HG03378 (cell line): ENCODE data around the gene TRIM24.
"Not testable (repeated sequence)": the region's sequence is repeated elsewhere in the genome, so short reads cannot be mapped to it uniquely, and the experiment has no call there.

Source experiments
- ATAC-seq: cut with Tn5 transposase; IDR thresholded peaks from one replicate; pipeline ENCODE4 v1.9.1; 2021; ENCODE audit warnings: mild to moderate bottlenecking, moderate library complexity; ENCODE audit not compliant: unreplicated experiment

The TRIM24 gene

DNA sequence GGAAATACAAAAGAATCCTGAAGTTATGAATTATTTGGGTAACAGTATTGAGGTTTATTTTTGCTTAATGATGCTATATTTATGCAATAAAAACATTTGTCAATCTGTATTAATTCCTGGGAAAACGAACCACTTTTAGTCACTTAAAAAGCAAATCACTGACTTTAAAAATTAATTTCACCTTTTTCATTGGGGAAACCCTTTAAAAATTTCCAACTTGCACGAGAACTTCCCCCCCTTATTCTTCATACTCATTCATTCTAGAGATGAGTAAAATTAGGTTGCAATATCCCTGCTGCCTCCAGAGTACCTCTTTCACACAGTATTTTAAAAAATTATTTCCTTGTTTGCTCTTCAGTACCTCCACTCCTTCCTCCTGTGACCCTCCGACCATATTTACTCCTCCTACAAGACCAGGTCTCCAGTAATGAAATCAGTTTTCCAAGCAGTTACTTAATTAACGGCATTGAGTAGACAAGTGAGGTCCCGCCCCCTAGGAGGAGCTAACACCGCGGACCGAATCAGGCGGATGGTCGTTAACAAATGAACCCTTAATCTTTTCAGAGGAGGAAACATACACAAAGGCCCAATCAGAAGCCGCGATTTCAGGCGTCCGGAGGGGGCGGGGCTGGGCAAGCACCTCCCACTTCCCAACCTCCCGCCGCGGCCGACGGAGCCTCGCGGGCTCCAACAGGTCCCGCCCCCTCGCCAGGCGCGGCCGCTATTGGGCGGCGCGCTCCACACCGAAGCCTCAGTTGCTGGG is 465 bp upstream of the TRIM24 start:
- ATAC-seq = peak; percentile 93

DNA sequence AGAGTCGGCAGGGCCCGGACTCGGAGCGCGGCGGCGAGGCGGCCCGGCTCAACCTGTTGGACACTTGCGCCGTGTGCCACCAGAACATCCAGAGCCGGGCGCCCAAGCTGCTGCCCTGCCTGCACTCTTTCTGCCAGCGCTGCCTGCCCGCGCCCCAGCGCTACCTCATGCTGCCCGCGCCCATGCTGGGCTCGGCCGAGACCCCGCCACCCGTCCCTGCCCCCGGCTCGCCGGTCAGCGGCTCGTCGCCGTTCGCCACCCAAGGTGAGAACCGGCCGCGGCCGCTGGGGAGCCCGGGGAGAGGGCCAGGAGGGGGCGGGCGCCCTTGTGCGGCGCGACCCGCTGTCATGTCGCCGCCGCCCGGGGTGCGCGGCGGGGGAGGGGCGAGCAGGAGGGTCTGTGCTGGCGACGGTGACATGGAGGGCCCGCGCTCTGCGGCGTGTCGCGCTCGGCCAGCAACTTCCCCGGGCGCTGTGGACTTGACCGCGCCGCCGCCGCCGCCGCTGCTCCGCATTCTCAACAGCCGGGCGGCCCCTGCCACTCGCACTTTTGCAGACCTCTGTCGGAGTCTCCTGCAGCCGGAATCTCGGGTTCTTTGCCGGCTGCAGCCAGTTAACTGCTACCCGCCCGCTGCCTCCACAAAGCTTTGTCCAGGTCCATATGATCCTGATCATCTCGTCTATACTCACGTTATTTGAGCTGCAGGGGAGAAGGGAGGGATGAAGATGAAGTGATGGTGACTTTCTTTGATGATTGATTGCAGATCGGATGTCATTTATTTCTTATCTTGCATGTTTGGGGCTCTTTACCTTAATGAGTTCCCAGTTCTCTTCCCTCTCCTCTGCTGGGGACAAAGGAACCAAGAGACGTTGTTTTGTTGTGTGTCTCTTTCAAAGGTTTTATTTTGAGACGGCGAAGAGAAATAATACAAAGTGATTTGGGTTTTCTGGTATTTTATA is 869 bp downstream of the TRIM24 start:
- peak; percentile 19 for ATAC-seq

DNA sequence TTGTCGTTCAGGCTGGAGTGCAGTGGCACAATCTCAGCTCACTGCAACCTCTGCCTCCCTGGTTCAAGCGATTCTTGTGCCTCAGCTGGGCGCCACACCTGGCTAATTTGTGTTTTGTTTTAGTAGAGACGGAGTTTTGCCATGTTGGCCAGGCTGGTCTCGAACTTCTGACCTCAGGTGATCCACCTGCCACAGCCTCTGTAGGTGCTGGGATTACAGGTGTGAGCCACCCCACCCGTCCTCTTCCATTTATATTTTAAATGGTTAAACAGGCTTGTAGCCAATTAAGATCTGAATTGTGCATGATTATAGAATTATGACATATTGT is 3.2 kb downstream of the TRIM24 start:
- not testable (repeated sequence) for ATAC-seq

DNA sequence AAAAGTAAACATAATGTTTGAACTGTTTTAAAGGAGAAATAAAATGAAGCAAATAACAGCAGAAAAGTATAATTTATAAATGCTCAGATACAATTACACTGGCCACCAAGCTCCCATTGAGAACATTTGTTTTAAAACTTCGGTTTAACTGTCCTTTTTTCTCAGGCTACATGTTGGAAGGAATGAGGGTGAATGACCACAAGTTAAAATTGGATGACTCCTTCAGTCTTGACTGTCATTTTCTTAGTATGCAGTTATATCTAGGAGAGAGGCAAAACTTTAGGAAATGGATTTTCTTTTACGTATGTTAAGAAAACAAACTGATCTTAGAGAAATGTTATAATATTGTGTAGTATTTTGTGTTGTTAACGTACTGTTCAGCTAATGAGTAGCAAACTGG is 5.0 kb downstream of the TRIM24 start:
- no peak for ATAC-seq

DNA sequence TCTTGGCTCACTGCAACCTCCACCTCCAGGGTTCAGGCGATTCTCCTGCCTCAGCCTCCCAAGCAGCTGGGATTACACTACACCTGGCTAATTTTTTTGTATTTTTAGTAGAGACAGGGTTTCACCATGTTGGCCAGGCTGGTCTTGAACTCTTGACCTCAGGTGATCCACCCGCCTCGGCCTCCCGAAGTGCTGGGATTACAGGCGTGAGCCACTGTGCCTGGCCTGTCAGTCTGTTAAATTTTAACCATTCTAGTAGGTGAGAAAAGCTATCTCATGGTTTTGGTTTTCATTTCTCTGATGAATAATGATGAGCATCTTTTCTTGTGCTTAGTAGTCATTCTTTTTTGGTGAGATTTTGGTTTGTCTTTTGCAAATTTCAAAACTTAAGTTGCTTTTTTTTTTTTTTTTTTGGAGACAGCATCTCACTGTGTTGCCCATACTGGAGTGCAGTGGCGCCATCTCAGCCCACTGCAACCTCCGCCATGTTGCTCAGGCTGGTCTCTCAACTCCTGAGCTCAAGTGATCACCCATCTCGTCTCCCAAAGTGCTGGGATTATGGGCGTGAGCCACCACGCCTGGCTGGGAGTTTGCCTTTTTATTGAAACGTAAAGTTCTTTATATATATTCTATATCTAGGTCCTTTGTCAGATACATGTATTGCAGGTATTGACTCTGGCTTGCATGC is 6.2 kb downstream of the TRIM24 start:
- peak; percentile 67 for ATAC-seq

DNA sequence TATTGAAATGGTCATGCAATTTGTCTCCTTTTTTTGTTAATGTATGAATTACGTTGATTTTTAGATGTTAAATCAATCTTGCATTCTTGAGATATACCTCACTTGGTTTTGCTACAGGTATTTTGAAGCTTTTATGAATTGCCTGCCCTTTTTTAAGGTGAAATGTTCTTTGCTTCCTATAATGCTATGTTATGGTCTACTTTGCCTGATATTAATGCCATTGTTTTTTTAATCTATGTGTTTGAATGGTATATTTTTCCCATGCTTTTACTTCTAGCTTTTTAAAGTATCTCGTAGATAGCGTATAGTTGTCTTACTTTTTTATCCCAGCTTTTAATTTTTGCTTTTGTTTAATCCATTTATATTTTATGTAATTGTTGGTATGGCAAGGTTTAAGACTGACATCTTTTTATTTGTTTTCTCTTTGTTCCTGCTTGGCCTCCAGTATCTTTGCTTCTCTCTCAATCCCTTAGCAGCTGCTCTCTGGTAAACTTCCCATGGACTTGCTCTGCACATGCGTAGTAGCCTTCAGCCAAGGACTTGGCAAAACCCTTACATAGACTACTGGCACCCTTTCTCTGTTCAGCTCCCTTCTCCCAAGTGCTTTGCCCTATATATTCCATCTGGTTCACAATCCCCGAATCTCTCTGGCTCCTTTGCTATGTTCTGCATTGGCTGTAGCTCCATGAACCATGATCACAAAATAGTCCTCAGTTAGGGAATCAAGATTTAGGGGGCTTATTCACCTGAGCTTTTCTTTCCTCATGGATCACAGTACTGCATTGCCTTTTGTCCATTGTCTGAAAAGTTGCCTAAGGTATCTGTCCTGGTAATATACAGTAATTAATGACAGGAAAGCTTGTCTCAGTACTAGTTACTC is 8.4 kb downstream of the TRIM24 start:
- no peak for ATAC-seq

DNA sequence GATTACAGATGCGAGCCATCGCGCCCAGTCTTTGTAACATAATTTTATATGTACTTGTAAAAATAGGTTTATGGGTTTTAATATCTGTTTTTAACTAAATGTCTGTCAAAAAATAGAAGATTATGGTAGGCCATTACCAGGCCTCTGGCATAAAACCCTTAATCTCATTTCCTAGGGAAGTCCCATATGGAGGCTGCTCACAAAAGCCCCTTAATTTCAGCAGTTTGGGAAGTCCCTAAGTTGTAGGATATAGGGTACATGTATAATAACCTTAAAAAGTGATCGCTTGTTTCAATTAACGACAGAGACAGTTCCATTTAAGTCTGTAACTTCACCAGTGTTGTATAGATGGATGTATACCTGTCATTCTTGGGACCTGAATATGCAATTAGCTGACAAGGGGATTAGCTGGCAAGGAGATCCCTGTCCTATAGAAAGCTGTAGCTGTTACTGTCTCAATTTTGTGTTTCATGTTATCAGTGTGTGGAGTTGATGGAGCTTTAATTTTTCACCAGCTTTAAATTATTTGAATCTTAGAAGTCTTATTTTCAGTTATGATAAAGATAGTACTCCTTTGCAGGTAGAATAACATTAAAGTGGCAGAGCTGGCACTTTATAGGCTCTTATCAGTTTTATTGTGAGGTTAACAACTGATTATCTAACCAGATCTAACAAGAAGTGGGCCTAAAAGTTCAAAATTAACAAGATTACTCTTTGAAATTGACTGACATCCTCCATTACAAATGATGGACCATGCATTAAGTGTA is 10.5 kb downstream of the TRIM24 start:
- ATAC-seq = no peak

DNA sequence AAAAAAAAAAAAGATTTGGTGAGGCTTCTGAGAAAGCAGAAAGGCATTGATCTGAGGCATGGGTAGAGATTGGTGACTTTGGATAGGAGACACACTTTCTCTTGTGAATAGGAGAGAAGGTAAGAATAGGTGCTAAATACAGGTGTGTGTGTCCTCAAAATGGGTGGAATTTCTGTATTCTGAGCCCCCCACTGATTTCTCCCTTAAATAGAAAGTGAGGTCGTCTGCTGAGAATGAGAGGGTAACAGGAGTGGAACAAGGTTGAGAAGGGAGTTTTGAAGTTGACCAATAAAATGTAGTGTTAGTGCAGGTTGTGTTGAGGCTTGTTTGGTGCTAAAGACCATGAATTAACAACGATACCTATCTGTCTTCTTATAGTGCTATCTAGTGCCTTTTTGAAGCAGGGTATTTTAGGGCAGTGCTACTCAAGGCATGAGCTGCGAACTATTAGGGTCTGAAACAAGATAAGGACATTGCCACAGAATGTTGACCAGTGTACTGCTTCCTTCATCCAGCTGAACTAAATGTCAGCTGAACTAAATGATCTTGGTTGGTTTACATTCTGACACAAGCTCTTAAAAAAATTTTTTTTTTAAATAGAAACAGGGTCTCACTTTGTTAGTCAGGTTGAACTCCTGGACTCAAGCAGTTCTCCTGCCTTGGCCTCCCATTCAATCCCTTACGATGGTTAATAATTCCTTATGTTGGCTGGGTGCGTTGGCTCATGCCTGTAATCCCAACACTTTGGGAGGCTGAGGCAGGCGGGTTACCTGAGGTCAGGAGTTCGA is 12.4 kb downstream of the TRIM24 start:
- ATAC-seq = no peak

DNA sequence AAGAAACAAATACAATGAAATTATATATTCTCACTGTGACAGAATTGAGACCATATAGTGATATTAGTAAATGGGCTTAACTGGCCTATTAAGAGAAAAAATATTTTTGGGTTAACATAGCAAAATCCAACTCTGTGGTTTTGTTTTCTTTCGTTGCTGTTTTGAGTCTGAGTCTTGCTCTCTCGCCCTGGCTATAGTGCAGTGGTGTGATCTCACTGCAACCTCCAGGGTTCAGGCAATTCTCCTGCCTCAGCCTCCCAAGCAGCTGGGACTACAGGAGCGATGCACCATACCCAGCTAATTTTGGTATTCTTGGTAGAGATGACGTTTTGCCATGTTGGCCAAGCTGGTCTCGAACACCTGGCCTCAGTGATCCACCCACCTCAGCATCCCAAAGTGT is 15.3 kb downstream of the TRIM24 start:
- ATAC-seq = no peak

DNA sequence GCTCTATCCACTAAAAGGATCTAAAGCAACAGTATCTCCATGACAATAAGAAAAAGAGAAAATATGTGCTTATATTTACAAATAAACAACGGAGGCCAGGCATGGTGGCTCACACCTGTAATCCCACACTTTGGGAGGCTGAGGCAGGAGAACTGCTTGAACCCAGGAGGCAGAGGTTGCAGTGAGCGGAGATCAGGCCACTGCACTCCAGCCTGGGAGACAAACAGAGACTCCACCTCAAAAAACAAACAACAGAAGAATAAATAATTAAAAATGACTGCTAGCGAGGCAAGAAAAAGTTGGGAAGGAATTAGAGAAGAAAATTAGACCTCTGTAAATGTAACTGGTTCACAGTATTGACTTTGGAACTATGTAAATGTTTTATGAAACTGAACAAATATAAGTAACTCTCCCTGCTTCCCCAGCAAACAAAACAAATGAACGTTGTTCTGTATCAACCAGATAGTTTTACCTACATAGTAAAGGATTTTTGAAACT is 17.1 kb downstream of the TRIM24 start:
- ATAC-seq = no peak

DNA sequence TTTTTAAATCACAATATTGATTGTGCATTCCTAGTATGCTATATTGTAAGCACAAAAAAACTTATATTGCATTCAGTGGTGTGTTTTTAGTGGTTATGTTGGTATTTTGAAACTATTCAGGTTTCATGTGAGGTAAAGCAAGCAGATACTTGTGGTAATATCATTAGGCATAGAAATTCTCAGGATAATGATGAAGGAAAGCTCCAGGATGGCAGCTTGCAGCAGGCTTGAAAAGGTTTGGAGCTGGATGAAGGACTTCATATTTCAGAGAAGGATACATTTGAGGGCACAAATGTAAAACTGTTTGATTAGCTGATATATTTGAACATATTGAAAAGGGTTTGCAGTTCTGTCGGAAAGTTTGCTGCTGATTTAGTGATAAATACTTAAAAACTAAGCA is 17.5 kb downstream of the TRIM24 start:
- ATAC-seq = no peak

DNA sequence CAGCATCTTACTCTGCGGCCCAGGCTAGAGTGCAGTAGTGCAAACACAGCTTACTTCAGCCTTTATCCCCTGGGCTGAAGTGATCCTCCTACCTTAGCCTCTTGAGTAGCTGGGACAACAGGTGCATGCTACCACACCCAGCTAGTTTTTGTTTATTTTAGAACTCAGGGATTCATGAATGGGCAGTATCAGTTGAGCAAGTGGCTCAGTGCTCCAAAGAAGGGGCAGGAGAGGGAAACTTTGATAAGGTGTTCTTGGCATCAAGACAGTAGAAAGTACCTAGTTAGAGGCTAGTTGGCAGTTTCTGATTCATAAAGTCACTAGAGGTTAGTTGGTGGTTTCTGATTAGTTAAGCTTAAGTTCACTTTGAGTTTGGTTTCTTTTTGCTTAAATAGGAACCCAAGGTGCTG is 18.4 kb downstream of the TRIM24 start:
- peak; percentile 86 for ATAC-seq

DNA sequence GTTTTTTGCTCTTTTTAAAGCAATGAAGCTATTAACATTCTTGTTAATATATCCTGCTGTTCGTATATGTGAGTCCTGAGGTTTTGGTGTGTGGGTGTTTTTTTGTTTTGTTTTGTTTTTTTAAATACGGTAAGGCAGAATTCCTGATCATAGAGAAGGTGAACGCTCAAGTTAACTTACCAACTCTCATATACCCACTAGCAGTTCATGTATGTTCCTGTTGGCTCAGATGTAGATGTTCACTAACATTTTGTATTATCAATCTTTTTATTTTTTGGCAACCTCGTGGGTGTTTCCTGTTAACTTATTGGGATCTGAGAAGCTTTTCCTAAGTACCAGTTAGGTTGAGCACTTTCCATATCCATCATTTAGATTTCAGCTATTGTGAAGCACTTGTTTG is 20.5 kb downstream of the TRIM24 start:
- no peak for ATAC-seq

DNA sequence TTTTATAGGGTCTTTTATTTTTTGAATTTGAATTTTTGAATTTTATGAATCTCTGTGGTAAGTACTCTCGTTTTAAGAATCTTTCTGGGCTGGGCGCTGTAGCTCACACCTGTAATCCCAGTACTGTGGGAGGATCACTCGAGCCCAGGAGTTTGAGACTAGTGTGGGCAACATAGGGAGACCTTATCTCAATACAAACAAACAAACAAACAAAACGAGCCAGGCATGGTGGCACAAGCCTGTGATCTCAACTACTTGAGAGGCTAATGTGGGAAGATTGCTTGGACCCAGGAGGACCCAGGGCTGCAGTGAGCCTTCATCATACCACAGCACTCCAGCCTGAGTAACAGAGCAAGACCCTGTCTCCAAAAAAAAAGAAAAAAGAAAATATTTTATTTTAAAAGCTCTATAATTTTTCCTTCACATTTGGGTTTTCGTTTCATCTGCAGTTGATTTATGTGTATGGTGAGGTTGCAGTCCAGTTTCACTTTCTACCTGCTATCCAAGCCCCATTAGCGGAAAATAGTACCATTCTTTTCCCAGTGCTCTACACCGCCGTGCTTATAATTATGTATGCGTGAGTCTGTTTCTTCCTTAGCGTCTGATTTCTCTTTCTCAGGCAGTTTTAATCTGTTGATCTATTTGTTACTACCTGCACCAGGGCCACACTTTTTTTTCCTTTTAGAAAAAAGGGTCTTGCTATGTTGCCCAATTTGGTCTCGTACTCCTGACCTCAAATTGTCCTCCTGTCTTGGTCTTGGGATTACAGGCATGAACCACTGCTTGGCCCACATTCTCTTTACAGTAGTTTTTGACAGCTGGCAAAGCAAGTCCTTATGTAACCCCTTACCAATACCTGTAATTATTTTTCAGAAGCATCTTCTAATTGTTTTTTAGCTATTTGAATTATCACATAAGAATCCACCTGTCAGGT is 21.7 kb downstream of the TRIM24 start:
- no peak for ATAC-seq

DNA sequence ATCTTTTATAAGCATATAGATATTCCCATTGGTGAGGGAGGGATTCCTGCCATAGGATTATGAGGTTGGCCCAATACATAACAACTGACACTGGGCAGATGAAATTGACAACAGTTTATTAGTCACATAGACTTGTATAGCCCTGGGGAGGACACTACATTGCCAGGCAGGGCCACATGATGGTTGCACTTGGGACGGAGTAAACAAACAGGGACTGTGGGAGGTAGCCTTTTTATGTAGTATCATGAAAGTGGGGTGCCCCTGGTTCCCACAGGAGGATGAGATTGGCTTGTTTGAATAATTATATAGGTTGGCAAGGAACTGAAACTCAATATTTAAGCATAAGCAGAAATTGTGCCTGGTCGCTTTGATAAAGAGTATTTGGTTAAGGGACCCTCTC is 23.5 kb downstream of the TRIM24 start:
- ATAC-seq = no peak

DNA sequence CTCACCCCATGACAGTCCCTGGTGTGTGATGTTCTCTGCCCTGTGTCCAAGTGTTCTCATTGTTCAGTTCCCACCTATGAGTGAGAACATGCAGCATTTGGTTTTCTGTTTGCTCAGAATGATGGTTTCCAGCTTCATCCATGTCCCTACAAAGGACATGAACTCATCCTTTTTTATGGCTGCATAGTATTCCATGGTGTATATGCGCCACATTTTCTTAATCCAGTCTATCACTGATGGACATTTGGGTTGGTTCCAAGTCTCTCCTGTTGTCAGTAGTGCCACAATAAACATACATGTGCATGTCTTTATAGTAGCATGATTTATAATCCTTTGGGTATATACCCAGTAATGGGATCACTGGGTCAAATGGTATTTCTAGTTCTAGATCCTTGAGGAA is 25.4 kb downstream of the TRIM24 start:
- not testable (repeated sequence) for ATAC-seq

DNA sequence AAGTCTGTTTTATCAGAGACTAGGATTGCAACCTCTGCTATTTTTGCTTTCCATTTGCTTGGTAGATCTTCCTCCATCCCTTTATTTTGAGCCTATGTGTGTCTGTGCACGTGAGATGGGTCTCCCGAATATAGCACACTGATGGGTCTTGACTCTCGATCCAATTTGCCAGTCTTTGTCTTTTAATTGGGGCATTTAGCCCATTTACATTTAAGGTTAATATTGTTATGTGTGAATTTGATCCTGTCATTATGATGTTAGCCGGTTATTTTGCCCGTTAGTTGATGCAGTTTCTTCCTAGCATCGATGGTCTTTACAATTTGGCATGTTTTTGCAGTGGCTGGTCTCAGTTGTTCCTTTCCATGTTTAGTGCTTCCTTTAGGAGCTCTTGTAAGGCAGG is 29.1 kb downstream of the TRIM24 start:
- not testable (repeated sequence) for ATAC-seq
